Glutamatergic neuron (in vitro differentiated cells): ENCODE results near the gene RCOR3. TPM values are rescaled to one million over a fixed set of nuclear protein-coding genes. Genes with fewer than 3 reads are reported as not detected.

ENCODE experiments used
- DNase-seq: peaks from one replicate; pipeline ENCODE4 v3.0.0; 2022
- H3K27ac Mint-ChIP-seq: one replicate; pipeline ENCODE4 v1.8.0; 2020; ENCODE audit warnings: mild to moderate bottlenecking, mixed read lengths, inconsistent platforms; ENCODE audit not compliant: unreplicated experiment
- H3K27me3 Mint-ChIP-seq: one replicate; pipeline ENCODE4 v1.8.0; 2020; ENCODE audit warnings: mild to moderate bottlenecking, moderate library complexity, mixed read lengths, inconsistent platforms; ENCODE audit not compliant: unreplicated experiment
- H3K36me3 Mint-ChIP-seq: one replicate; pipeline ENCODE4 v1.8.0; 2020; ENCODE audit warnings: mild to moderate bottlenecking, mixed read lengths, inconsistent platforms; ENCODE audit not compliant: unreplicated experiment
- H3K4me1 Mint-ChIP-seq: one replicate; pipeline ENCODE4 v1.8.0; 2020; ENCODE audit warnings: mild to moderate bottlenecking, low read depth, mixed read lengths, inconsistent platforms; ENCODE audit not compliant: unreplicated experiment
- H3K4me3 Mint-ChIP-seq: one replicate; pipeline ENCODE4 v1.8.0; 2020; ENCODE audit warnings: mild to moderate bottlenecking, mixed read lengths, inconsistent platforms; ENCODE audit not compliant: unreplicated experiment
- H3K9me3 Mint-ChIP-seq: one replicate; pipeline ENCODE4 v1.8.0; 2020; ENCODE audit warnings: mild to moderate bottlenecking, moderate library complexity, mixed read lengths, inconsistent platforms; ENCODE audit not compliant: unreplicated experiment
- total RNA-seq: library from RNA; stranded (reverse); fragmentation: NEBNext Ultra II Directional; extraction: Animal tissue kit (Norgen Biotek cat#: 25700); gene quantifications from one replicate; pipeline ENCODE4 v1.2.1, GENCODE V29; 2021; ENCODE audit not compliant: unreplicated experiment
- TF ChIP-seq, protein P1 (sequence below): fragments of 200-600 bp; sonication (generic); IDR thresholded peaks from one replicate; pipeline ENCODE4 v1.5.0; 2021; ENCODE audit not compliant: partially characterized antibody, unreplicated experiment

The RCOR3 gene
- total RNA-seq, 1 donor from 2014 or later, result 82.1 TPM

DNA sequence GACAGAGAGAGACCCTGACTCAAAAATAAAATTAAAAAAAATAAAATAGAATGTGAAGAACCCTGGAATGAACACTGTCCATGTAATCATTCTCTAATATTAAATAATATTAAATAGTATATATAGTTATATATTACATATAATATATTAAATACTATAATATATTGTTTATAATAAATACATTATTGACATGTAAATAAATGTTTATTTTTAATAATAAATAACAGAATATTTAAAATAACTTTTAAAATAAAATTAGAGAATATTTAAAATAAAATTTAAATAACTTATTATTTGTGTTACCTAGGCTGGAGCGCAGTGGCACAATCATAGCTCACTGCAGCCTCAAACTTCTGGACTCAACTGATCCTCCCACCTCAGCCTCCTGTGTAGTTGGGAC is 99.5 kb downstream of the RCOR3 start:
- Mint-ChIP-seq H3K4me3 (no peak overlapping the region), H3K27ac (no peak overlapping the region), H3K4me1 (no peaks in the 10 kb centered on the region), H3K36me3 (no peaks in the 10 kb centered on the region), H3K27me3 (no peaks in the 10 kb centered on the region), H3K9me3 (no peaks in the 10 kb centered on the region)
- DNase-seq, result no peak
- TF ChIP-seq, protein P1, sequence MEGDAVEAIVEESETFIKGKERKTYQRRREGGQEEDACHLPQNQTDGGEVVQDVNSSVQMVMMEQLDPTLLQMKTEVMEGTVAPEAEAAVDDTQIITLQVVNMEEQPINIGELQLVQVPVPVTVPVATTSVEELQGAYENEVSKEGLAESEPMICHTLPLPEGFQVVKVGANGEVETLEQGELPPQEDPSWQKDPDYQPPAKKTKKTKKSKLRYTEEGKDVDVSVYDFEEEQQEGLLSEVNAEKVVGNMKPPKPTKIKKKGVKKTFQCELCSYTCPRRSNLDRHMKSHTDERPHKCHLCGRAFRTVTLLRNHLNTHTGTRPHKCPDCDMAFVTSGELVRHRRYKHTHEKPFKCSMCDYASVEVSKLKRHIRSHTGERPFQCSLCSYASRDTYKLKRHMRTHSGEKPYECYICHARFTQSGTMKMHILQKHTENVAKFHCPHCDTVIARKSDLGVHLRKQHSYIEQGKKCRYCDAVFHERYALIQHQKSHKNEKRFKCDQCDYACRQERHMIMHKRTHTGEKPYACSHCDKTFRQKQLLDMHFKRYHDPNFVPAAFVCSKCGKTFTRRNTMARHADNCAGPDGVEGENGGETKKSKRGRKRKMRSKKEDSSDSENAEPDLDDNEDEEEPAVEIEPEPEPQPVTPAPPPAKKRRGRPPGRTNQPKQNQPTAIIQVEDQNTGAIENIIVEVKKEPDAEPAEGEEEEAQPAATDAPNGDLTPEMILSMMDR, result no peak

DNA sequence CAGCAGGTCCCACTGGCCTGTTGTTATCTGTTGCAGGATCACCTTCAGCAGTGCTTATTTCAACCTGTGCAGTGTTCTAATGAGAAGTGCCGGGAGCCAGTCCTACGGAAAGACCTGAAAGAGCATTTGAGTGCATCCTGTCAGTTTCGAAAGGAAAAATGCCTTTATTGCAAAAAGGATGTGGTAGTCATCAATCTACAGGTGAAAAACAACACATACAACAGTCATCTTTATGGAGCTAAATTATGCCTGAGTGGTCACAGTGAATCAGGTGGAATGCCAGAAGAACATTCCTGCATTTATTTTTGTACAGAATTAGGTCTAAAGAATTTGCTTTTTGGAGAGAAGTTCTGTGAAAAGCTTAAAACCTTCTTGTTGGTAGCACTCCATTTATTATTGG is 100.7 kb downstream of the RCOR3 start:
- Mint-ChIP-seq H3K4me3 (no peak overlapping the region), H3K27ac (no peak overlapping the region), H3K9me3 (no peaks in the 10 kb centered on the region), H3K27me3 (no peaks in the 10 kb centered on the region), H3K36me3 (no peaks in the 10 kb centered on the region), H3K4me1 (no peaks in the 10 kb centered on the region)
- TF ChIP-seq, protein P1, result no peak
- DNase-seq, result no peak

DNA sequence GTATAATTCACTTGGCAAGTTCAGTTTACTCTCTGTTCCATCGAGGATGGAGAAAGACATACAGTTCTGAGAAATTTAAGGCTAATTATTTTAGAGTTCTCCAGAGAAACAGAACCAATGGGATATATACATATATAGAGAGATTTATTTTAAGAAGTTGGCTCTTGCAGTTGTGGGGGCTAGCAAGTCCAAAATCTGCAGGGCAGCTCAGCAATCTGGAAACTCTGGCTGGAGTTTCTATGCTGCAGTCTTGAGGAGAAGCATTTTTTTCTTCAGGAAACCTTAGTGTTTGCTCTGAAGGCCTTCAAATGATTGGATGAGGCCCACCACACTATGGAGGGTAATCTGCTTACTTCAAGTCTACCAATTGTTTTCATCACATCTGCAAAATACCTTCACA is 102.0 kb downstream of the RCOR3 start:
- Mint-ChIP-seq H3K27me3 (no peaks in the 10 kb centered on the region), H3K9me3 (no peaks in the 10 kb centered on the region), H3K4me3 (no peak overlapping the region), H3K27ac (no peak overlapping the region), H3K4me1 (no peaks in the 10 kb centered on the region), H3K36me3 (no peaks in the 10 kb centered on the region)
- DNase-seq, result no peak
- TF ChIP-seq, protein P1, result no peak

Other genes starting within 250 kb of the RCOR3 start
- 7.8 TPM for gene KCNH1, start 125.2 kb upstream of the RCOR3 start, total RNA-seq
- gene TRAF5, start 67.5 kb downstream of the RCOR3 start, total RNA-seq, result 9.7 TPM
- 0.44 TPM for gene RD3, start 232.8 kb downstream of the RCOR3 start, total RNA-seq